ENCODE results near the gene MYADML2. TPM values are rescaled to one million over a fixed set of nuclear protein-coding genes. Genes with fewer than 3 reads are reported as not detected.
A peak's percentile ranks its signal among the peaks of the same experiment; 100 is the strongest.

The MYADML2 gene
- polyA plus RNA-seq, 1 donor, result 0.07 TPM

DNA sequence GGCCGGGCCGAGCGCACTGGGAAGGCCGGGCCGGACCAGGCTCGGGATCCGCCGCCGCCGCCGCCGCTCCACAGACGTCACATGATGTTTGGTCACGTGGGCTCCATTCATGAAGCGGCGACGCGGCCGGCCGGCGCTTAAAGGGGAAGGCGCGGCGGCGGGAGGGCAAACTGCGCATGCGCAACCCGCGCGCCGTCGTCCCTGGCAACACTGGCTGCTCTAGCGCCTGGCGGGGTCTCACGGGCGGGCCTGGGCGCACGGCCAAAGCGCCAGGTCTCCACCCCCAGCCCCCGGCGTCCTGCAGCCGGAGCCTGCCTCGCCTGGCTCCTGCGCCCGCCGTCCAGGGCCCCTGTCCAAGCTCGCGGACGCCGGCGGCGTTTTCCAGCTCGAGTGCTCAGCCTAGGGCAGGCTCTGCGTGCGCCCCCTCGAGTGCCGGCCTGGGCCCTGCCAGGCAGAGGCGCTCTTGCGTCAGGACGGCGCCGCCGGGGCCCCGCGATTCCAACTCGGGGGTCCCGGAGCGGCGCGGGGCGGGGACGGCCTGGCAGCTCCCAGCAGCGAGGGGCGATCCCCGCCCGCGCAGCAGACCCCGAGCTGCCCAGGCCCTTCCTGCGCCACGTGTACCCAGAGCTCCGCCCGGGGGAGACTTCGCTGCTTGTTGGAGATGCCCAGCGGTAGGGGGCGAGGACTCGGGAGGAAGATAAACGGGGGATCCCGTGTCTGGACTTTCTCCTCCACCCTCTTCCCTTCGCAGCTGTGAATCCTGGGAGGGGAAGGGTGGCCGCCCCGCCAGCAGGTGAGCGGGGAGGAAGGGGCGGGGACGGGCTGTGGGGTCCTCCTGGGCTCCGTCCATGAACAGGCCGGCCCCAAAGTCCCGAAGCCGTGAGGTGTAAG lies 19.1 kb downstream of the MYADML2 start, which contains the start of gene MAFG:
TSS of gene MAFG (minus strand) at position 83 of the 891 bp plus-strand sequence. CDS start 4,550 bp downstream, outside the sequence.
- Histone ChIP-seq H3K27me3 (ENCODE audit: control insufficient read depth, insufficient read depth, low read length) (peaks cover 12% of the 10 kb centered on the region), H3K9me3 (ENCODE audit: control insufficient read depth, low read depth, low read length) (no peaks in the 10 kb centered on the region), H3K4me3 (ENCODE audit: low read length) (peak within 1 kb of the TSS; percentile 93), H3K4me1 (ENCODE audit: control insufficient read depth, insufficient read depth, low read length) (peaks cover 41% of the 10 kb centered on the region), H3K36me3 (ENCODE audit: control insufficient read depth, insufficient read depth, low read length) (peaks cover 2% of the 10 kb centered on the region), H3K27ac (ENCODE audit: low read length) (peak within 1 kb of the TSS; percentile 99)
- no CpG with 5 or more reads among the region's 98 CpGs for WGBS (ENCODE audit: insufficient coverage, low lambda C conversion rate)
- DNase-seq, result peak; percentile 93 to 95

DNA sequence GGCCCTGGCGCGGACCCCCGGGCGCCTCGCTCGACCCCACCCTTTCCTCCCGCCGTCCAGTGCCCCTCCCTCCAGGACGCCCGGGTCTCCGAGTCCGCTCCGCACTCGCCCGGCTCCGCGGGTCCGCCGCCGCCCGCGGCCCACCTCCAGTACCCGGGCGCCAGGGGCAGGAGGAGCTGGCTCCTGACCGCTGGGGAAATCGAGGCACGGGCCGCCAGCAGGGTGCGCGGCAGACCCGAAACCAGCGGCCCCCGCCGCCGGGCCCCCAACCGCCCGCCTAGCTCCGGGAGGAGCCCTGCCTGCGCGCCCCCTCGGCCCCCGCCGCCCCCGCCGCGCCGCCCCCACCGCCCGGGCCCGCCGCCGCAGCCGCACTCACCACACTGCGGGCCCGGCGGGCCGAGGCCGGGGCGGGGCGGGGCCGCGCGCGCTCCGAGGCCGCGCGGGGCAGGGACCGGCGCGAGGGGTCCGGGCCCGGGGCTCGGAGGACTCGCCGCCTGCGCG lies 19.8 kb downstream of the MYADML2 start:
- DNase-seq, result peak in 1 of 2 donors; percentile 39
- peaks cover 1% of the 10 kb centered on the region for H3K9me3 ChIP-seq (ENCODE audit: control insufficient read depth, low read depth, low read length)
- WGBS (ENCODE audit: insufficient coverage, low lambda C conversion rate), result no CpG with 5 or more reads among the region's 78 CpGs
- H3K27ac ChIP-seq (ENCODE audit: low read length), result peak overlapping the region; percentile 99
- H3K4me1 ChIP-seq (ENCODE audit: control insufficient read depth, insufficient read depth, low read length), result peaks cover 44% of the 10 kb centered on the region
- H3K36me3 ChIP-seq (ENCODE audit: control insufficient read depth, insufficient read depth, low read length), result peaks cover 2% of the 10 kb centered on the region
- peak overlapping the region; percentile 93 for H3K4me3 ChIP-seq (ENCODE audit: low read length)
- peaks cover 12% of the 10 kb centered on the region for H3K27me3 ChIP-seq (ENCODE audit: control insufficient read depth, insufficient read depth, low read length)

DNA sequence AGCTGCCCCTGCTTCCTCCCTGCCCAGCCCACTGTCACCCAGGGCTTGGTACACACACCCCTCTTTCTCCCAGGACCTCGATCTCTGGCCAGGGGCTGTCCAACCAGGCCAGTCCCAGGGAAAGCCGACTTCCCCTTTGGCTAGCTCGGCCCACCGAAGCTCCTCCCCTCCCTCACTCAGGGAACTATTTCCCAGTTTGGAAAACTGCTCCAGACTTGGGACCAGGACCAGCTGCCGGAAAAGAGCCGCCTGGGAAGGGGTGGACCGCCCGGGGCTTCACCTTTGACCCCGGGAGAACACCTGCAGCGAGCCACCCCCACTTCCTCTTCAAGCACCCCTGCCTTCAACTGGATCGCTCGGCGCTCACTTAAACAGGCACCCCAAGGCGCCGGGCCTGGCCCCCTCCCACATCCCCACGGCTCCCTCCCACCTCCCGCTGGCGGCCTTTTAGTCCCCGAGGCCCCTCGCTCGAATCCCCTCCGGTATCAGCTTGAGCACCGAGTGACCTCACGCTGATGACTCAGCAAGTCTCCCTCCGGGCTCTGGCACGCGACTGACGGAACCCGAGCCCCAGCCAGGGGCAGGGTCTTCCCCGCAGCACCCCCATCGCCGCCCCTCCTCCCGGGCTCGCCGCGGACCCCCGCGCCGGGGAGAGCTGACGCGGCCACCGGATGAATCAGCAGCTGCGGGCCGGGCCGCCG lies 20.4 kb downstream of the MYADML2 start:
- H3K27me3 ChIP-seq (ENCODE audit: control insufficient read depth, insufficient read depth, low read length), result peaks cover 12% of the 10 kb centered on the region
- H3K9me3 ChIP-seq (ENCODE audit: control insufficient read depth, low read depth, low read length), result peaks cover 6% of the 10 kb centered on the region
- peaks cover 44% of the 10 kb centered on the region for H3K4me1 ChIP-seq (ENCODE audit: control insufficient read depth, insufficient read depth, low read length)
- H3K36me3 ChIP-seq (ENCODE audit: control insufficient read depth, insufficient read depth, low read length), result peaks cover 7% of the 10 kb centered on the region
- peak; percentile 81 to 88 for DNase-seq
- no CpG with 5 or more reads among the region's 46 CpGs for WGBS (ENCODE audit: insufficient coverage, low lambda C conversion rate)
- H3K4me3 ChIP-seq (ENCODE audit: low read length), result peak overlapping the region; percentile 93
- peak overlapping the region; percentile 99 for H3K27ac ChIP-seq (ENCODE audit: low read length)

DNA sequence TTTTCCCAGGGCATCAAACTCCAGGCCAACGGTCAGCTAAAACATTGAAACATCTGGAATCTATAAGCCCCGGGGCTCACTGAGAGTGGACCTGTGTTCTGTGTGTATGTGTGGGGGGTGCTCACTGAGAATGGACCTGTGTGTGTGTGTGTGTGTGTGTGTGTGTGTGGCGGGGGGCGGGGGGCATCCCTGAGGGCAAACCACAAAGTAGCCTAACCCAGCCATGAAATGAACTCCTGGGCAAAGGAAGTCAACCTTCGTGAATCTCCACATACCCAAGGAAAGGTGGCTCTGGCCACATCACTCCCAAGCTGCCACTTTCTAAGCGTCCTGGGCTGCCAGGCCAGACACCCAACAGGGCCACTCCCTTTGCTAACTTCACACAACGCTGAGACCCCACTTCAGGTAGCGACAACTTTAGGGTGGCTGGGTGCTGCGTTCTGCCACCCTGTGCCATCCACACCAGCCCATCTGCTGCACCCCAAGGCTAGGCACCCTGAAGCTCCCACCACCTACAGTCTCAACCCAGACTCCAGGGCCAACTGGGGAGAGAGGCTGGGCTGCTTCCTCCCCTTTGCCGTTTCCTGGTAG lies 21.1 kb downstream of the MYADML2 start:
- peaks cover 6% of the 10 kb centered on the region for H3K9me3 ChIP-seq (ENCODE audit: control insufficient read depth, low read depth, low read length)
- peaks cover 44% of the 10 kb centered on the region for H3K4me1 ChIP-seq (ENCODE audit: control insufficient read depth, insufficient read depth, low read length)
- peaks cover 12% of the 10 kb centered on the region for H3K27me3 ChIP-seq (ENCODE audit: control insufficient read depth, insufficient read depth, low read length)
- peaks cover 12% of the 10 kb centered on the region for H3K36me3 ChIP-seq (ENCODE audit: control insufficient read depth, insufficient read depth, low read length)
- peak overlapping the region; percentile 99 for H3K27ac ChIP-seq (ENCODE audit: low read length)
- no CpG with 5 or more reads among the region's 10 CpGs for WGBS (ENCODE audit: insufficient coverage, low lambda C conversion rate)
- peak overlapping the region; percentile 93 for H3K4me3 ChIP-seq (ENCODE audit: low read length)
- DNase-seq, result no peak

DNA sequence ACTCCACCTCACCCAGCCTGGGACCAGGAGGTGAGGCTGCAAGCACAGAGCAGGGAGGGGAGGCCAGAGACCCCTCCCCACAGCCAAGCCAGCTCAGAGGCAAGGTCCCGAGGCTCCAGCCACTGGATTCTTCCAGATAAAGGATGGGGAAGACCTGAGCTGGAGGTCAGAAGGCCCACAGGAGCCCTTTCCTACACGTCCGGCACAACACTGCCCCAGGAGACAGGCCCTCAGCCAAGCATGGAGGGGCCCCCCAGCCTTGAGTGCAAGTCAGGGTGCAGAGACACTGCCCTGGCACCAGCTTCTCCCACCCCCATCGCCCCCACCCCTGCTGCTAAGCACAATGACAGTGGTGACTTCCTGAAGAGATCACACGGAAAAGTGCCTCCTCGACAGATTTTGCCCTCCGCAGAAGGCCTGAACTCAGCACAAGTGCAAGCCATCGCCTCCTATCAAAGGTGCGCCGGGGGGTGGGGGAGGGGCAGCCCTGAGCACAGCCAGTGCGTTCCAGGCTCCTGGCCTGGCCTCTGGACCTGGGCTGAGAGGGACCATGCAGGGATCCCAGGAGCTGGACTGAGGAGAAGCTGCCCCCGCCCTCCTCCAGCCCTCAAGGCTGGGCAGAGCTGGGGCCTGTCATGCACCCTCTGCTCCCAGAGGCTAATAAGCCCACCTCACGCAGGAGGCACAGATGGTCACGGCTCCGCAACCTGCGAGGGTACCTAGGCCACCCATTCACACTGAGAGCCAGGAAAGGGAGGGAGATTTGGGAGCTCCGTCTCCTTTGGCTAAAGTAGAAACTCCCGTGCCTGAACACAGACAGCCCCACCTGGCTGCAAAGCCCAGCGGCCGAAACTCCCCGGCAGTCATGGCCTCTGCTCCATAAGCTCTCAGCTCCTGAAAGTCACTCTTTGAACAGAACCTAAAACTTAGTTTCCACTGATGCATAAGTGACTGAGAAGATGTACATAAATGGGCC lies 22.2 kb downstream of the MYADML2 start:
- peak; percentile 83 to 88 for DNase-seq
- Histone ChIP-seq H3K9me3 (ENCODE audit: control insufficient read depth, low read depth, low read length) (peaks cover 6% of the 10 kb centered on the region), H3K4me3 (ENCODE audit: low read length) (peak overlapping the region; percentile 14), H3K27me3 (ENCODE audit: control insufficient read depth, insufficient read depth, low read length) (peaks cover 12% of the 10 kb centered on the region), H3K36me3 (ENCODE audit: control insufficient read depth, insufficient read depth, low read length) (peaks cover 22% of the 10 kb centered on the region), H3K27ac (ENCODE audit: low read length) (peak overlapping the region; percentile 83), H3K4me1 (ENCODE audit: control insufficient read depth, insufficient read depth, low read length) (peaks cover 44% of the 10 kb centered on the region)
- WGBS (ENCODE audit: insufficient coverage, low lambda C conversion rate), result no CpG with 5 or more reads among the region's 21 CpGs

DNA sequence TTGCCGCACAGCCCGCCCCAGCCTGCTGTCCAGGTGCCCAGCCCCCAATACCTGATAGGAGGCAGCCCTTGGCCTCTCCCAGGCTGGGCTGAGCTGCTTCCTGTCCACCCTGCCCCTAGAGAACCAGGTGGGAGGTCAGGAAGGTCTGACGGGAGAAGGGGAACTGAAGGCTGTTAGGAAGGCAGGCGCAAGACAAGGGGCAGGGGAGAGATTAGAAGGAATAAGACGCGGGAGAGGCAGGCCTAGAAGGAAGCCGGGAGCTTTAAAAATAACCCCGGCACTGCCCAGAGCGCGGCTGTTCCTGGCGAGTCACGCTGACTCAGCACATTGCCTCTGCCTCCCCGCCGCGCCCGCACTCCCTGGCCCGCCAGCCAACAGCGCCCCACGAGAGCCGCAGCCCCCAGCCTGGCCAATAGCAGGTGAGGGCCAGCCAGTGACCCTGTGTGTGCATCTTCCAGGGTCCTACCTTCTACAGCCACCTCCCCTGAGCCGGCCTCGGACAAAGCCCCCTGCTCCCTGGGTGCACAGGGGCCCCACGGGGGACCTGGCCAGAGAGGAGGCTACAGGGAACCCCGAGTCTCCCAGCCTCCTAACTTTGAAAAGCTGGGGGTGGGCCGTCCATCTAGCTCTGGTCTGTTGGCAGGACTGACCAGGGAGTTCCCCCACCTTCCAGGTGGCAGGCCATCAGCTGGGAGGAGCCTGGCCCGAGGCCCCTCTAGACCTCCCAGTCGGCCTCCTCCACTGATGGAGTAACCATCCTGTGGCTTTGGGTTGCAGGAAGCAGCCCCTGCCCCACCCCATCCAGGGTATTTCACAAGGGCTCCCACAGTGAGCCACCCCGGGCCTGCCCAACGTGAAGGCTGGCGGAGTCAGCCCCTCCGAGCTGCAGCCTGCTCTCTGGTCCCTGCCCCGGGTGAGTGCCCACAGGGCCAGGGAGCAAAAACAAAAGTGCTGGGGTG lies 23.5 kb downstream of the MYADML2 start:
- Histone ChIP-seq H3K27ac (ENCODE audit: low read length) (peak overlapping the region; percentile 83), H3K4me3 (ENCODE audit: low read length) (no peak overlapping the region), H3K4me1 (ENCODE audit: control insufficient read depth, insufficient read depth, low read length) (peaks cover 46% of the 10 kb centered on the region), H3K36me3 (ENCODE audit: control insufficient read depth, insufficient read depth, low read length) (peaks cover 33% of the 10 kb centered on the region), H3K9me3 (ENCODE audit: control insufficient read depth, low read depth, low read length) (peaks cover 6% of the 10 kb centered on the region), H3K27me3 (ENCODE audit: control insufficient read depth, insufficient read depth, low read length) (peaks cover 5% of the 10 kb centered on the region)
- DNase-seq, result peak; percentile 58 to 71
- WGBS (ENCODE audit: insufficient coverage, low lambda C conversion rate), result 10% methylated on average over 2 of the region's 32 CpGs

DNA sequence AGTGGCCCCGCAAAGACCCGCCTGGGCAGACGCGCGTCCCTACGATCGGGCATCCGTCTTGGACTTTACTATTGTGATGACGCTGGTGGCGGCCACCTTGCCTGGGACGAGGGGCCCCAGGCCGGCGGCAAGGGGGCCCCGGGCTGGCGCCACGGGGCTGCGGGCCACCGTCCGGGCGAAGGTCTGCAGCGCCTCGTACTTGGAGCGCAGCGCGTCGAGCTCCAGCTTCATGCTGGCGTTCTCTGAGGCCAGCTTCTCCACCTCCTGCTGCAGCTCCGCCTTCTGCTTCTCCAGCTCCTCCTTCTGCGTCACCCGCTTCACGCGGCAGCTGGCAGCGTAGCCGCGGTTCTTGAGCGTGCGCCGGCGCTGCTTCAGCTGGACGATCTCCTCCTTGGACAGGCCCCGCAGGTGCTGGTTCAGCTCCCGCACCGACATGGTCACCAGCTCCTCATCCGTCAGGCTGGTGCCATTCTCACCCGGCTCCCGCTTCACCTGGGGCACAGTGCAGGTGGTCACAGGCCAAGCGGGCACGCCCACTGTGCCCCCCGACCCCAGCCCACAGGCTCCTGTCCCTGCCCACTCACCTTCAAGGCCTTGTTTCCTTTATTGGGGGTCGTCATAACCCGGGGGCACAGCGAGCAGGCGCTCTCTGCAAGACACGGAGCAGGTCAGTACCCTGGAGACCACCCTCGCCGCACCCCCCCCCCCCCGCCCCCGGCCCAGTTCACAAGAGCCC lies 24.3 kb downstream of the MYADML2 start:
- Histone ChIP-seq H3K4me1 (ENCODE audit: control insufficient read depth, insufficient read depth, low read length) (peaks cover 45% of the 10 kb centered on the region), H3K27ac (ENCODE audit: low read length) (no peak overlapping the region), H3K36me3 (ENCODE audit: control insufficient read depth, insufficient read depth, low read length) (peaks cover 33% of the 10 kb centered on the region), H3K4me3 (ENCODE audit: low read length) (no peak overlapping the region), H3K9me3 (ENCODE audit: control insufficient read depth, low read depth, low read length) (peaks cover 6% of the 10 kb centered on the region), H3K27me3 (ENCODE audit: control insufficient read depth, insufficient read depth, low read length) (no peaks in the 10 kb centered on the region)
- no CpG with 5 or more reads among the region's 58 CpGs for WGBS (ENCODE audit: insufficient coverage, low lambda C conversion rate)
- no peak for DNase-seq

DNA sequence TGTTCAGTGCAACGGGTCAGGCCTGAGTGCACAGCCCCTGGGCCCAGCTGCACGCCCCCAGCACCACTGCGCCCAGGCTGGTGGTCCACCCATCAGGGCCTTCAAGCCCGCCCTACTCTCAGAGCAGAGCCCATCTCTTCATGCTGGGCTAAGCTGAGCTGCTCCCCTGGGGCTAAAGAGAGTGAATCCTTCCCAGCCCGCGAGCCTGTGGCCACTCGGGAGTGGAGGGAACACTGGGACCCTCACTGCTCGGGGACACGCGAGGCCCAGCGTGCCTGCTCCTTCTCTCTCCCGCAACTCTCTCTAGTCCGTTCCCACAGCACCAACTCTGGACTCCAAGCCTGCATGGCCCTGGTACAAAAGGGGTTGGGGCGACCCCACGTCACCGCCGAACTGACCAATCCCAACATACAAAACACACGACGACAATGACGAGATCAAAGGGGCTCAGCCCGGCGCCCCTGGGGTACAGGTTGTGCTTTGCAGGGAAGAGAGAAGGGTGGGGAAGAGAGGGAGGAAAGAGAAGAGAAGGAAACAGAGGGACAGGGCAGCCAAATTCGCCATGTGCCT lies 25.0 kb downstream of the MYADML2 start:
- DNase-seq, result no peak
- Histone ChIP-seq H3K27ac (ENCODE audit: low read length) (no peak overlapping the region), H3K4me3 (ENCODE audit: low read length) (no peak overlapping the region), H3K27me3 (ENCODE audit: control insufficient read depth, insufficient read depth, low read length) (no peaks in the 10 kb centered on the region), H3K4me1 (ENCODE audit: control insufficient read depth, insufficient read depth, low read length) (peaks cover 46% of the 10 kb centered on the region), H3K9me3 (ENCODE audit: control insufficient read depth, low read depth, low read length) (peaks cover 6% of the 10 kb centered on the region), H3K36me3 (ENCODE audit: control insufficient read depth, insufficient read depth, low read length) (peaks cover 33% of the 10 kb centered on the region)
- no CpG with 5 or more reads among the region's 23 CpGs for WGBS (ENCODE audit: insufficient coverage, low lambda C conversion rate)

Data from large intestine (tissue), 3 donors.